Right hindlimb (tissue), 1 donor: ENCODE data around the gene TBRG4.

ENCODE experiments used
- DNase-seq: peaks from one replicate; pipeline ENCODE4 v3.0.0-alpha.2; 2018

TBRG4 gene

DNA sequence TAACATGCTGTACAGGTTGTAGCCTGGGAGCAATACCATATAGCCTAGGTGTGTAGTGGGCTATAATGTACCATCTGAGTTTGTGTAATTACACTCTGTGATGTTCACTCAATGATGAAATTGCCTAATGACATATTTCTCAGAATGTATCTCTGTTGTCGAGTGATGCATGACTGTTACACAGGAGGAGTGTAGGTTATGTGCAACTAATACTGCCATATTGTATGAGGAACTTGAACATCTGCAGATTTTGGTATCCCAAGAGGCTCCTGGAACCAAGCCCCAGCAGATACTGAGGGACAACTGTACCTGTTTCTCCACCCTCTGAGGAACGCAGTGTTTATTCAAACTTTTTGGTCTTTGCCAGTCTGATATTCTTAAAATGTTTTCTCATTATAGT lies 61.3 kb downstream of the TBRG4 start:
- no peak for DNase-seq
